Measurements from ENCODE around the gene BTG2.

BTG2 gene

DNA sequence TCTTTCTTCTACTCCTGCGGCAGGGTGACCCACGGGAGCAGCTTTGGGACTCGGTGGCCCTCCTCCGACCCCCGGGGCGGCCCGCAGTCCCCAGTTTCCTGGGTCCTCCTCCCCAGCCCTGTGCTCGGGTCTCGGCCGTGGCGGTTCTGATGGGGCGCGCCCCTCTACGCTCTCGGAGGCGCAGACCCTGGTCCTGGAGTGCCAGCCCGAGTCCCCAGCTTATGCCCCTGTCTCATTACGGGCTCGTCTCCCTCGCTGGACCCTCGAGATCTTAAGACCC, 430 bp downstream of the BTG2 start:
- no peak for TF ChIP-seq CTCF (IDR thresholded peaks at IDR 0.05; ENCODE audit: low read depth, low read length)

DNA sequence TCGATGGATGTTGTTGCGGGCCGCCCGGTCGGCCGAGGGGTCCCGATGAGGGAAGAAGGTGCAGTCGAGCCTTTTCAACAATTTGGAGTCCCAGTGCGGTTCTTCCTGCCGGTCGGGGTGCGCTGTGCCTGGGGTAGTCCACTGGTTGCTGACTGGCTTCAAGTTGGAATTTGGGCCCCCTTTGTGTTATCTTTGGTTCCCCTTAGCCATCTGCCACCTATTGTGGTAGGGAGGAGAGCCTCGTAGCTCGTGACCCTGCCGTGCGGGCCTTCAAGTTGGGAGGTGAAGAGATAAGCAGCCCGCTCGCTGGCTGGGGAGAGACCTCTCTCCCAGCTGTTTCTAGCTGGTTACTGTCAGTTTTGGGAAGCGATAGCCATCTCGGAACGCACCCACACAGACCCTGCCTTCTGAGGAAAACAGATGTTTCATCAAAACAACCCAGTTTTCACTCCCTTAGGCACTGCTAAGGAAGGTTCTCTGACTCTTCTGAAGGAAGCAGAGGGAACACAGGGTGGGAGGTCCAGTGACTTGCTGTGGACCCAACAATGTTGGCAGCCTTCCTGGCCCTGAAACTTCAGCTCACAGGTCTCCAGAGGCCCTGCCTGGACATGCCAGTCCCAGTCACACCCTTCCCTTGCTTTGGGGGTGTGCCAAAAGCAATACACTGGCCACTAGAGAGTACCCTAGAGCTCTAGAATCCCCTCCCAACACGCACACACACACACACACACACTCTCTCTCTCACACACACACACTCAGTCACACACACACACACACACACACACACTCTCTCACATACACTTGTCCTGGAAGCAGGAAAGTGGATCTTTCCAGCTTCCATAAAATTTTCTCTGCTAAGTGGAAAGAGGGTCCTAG, 1.0 kb downstream of the BTG2 start:
- DNase-seq (ENCODE audit: extremely low read depth, low read depth): peak; percentile 60

More for the DNA sequence above, 430 bp downstream of the BTG2 start:
- DNase-seq (ENCODE audit: extremely low read depth, low read depth): no peak

GRCh38 chr1:203306965-203307541, 1.7 kb downstream of the BTG2 start:
- no peak for TF ChIP-seq CTCF (IDR thresholded peaks at IDR 0.05; ENCODE audit: low read depth, low read length)
- no peak for DNase-seq (ENCODE audit: extremely low read depth, low read depth)

More for the DNA sequence above, 1.0 kb downstream of the BTG2 start:
- TF ChIP-seq CTCF (IDR thresholded peaks at IDR 0.05; ENCODE audit: low read depth, low read length): peak; percentile 11

GRCh38 chr1:203307641-203308126, 2.4 kb downstream of the BTG2 start:
- no peak for DNase-seq (ENCODE audit: extremely low read depth, low read depth)
- no peak for TF ChIP-seq CTCF (IDR thresholded peaks at IDR 0.05; ENCODE audit: low read depth, low read length)

- no peak for TF ChIP-seq CTCF (IDR thresholded peaks at IDR 0.05; ENCODE audit: low read depth, low read length)
- DNase-seq (ENCODE audit: extremely low read depth, low read depth): no peak
These were observed 3.1 kb downstream of the BTG2 start for GRCh38 chr1:203308328-203308922.

GRCh38 chr1:203308923-203309331, 3.6 kb downstream of the BTG2 start:
- no peak for DNase-seq (ENCODE audit: extremely low read depth, low read depth)
- no peak for TF ChIP-seq CTCF (IDR thresholded peaks at IDR 0.05; ENCODE audit: low read depth, low read length)
